Measurements from ENCODE around the gene CYFIP1.

Gene CYFIP1

GRCh38 chr15:22888120-22888859 lies 91.9 kb downstream of the CYFIP1 start:
- no peak for DNase-seq (ENCODE audit: low read depth)

- no peak for DNase-seq (ENCODE audit: low read depth)
Measured at GRCh38 chr15:22887157-22887951, 92.8 kb downstream of the CYFIP1 start.

- DNase-seq (ENCODE audit: low read depth), result no peak
Measured at GRCh38 chr15:22885120-22885519, 95.0 kb downstream of the CYFIP1 start.

GRCh38 chr15:22884344-22884743 lies 95.8 kb downstream of the CYFIP1 start:
- no peak for DNase-seq (ENCODE audit: low read depth)

GRCh38 chr15:22883196-22883595 lies 97.0 kb downstream of the CYFIP1 start:
- DNase-seq (ENCODE audit: low read depth), result no peak

GRCh38 chr15:22881739-22882440 lies 98.3 kb downstream of the CYFIP1 start:
- DNase-seq (ENCODE audit: low read depth), result no peak

GRCh38 chr15:22880981-22881738 lies 99.0 kb downstream of the CYFIP1 start:
- no peak for DNase-seq (ENCODE audit: low read depth)

GRCh38 chr15:22880068-22880980 lies 99.8 kb downstream of the CYFIP1 start:
- DNase-seq (ENCODE audit: low read depth), result no peak

GRCh38 chr15:22878103-22878502 lies 102.1 kb downstream of the CYFIP1 start:
- no peak for DNase-seq (ENCODE audit: low read depth)

- no peak for DNase-seq (ENCODE audit: low read depth)
Measured at GRCh38 chr15:22877607-22878006, 102.6 kb downstream of the CYFIP1 start.

- DNase-seq (ENCODE audit: low read depth), result no peak
Measured at GRCh38 chr15:22877117-22877516, 103.1 kb downstream of the CYFIP1 start.

GRCh38 chr15:22874966-22875365 lies 105.2 kb downstream of the CYFIP1 start:
- no peak for DNase-seq (ENCODE audit: low read depth)

GRCh38 chr15:22874256-22874655 lies 105.9 kb downstream of the CYFIP1 start:
- DNase-seq (ENCODE audit: low read depth), result no peak

- DNase-seq (ENCODE audit: low read depth), result no peak
Measured at GRCh38 chr15:22873841-22874240, 106.3 kb downstream of the CYFIP1 start.

GRCh38 chr15:22872936-22873701 lies 107.0 kb downstream of the CYFIP1 start:
- no peak for DNase-seq (ENCODE audit: low read depth)

GRCh38 chr15:22871481-22872086 lies 108.6 kb downstream of the CYFIP1 start:
- DNase-seq (ENCODE audit: low read depth), result no peak

- no peak for DNase-seq (ENCODE audit: low read depth)
Measured at GRCh38 chr15:22870865-22871264, 109.3 kb downstream of the CYFIP1 start.

GRCh38 chr15:22869856-22870255 lies 110.3 kb downstream of the CYFIP1 start:
- no peak for DNase-seq (ENCODE audit: low read depth)

- DNase-seq (ENCODE audit: low read depth), result no peak
Measured at GRCh38 chr15:22868928-22869327, 111.2 kb downstream of the CYFIP1 start.

GRCh38 chr15:22868495-22868894 lies 111.7 kb downstream of the CYFIP1 start:
- no peak for DNase-seq (ENCODE audit: low read depth)

Measured in activated T-helper 1 cell treated with Interleukin-2 at 50 U/mL for 16 hours (primary cell).